Astrocyte (in vitro differentiated cells and primary cell): ENCODE results near the gene SKAP2.

Source experiments
- EZH2 ChIP-seq: IDR thresholded peaks from 2 replicates; pipeline ENCODE4 v1.6.1; 2012; ENCODE audit warnings: mild to moderate bottlenecking, low read length, inconsistent platforms; ENCODE audit not compliant: insufficient read depth
- TF ChIP-seq, protein P1 (sequence below): IDR thresholded peaks from 2 replicates; pipeline ENCODE4 v1.5.1; 2011; ENCODE audit warnings: low read depth, mild to moderate bottlenecking, inconsistent platforms, low read length, moderate library complexity; ENCODE audit not compliant: insufficient read depth

DNA sequence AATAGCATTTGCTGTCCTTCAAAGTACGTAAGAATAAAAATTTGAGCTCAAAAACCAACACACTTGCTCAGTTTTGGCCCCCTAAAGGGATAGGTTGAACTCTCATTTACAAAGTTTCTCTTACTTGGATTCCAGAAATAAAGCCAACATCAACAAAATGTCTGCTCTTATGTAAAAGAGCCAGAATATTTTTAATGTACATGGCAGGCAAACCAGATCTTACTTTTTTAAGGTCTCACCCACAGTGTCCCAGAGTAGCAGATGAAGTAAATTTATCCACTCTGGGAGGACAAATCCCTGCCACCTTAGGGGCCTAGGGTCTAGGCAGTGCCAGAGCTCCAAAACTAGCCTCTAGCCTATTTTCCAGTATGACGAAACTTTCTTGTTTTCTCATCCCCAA is 159.6 kb downstream of the SKAP2 start:
- TF ChIP-seq, protein P1, sequence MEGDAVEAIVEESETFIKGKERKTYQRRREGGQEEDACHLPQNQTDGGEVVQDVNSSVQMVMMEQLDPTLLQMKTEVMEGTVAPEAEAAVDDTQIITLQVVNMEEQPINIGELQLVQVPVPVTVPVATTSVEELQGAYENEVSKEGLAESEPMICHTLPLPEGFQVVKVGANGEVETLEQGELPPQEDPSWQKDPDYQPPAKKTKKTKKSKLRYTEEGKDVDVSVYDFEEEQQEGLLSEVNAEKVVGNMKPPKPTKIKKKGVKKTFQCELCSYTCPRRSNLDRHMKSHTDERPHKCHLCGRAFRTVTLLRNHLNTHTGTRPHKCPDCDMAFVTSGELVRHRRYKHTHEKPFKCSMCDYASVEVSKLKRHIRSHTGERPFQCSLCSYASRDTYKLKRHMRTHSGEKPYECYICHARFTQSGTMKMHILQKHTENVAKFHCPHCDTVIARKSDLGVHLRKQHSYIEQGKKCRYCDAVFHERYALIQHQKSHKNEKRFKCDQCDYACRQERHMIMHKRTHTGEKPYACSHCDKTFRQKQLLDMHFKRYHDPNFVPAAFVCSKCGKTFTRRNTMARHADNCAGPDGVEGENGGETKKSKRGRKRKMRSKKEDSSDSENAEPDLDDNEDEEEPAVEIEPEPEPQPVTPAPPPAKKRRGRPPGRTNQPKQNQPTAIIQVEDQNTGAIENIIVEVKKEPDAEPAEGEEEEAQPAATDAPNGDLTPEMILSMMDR = no peak
- TF ChIP-seq EZH2 = no peak
